ENCODE data around the gene FOXK1.

The FOXK1 gene

GRCh38 chr7:4641091-4641666 is 40.9 kb upstream of the FOXK1 start (continued):
- TF ChIP-seq REST (tag by site-specific recombination; IDR thresholded peaks at IDR 0.05), result no peak

GRCh38 chr7:4641667-4642467 is 40.2 kb upstream of the FOXK1 start:
- Histone ChIP-seq H3K9me3 (ENCODE audit: control insufficient read depth, insufficient read depth, low read depth, low read length) (no peaks in the 10 kb centered on the region), H3K4me1 (ENCODE audit: control insufficient read depth, insufficient read depth, low read length) (no peaks in the 10 kb centered on the region), H3K36me3 (ENCODE audit: control insufficient read depth in 2 of 2, insufficient read depth in 1 of 2, low read length in 2 of 2) (no peaks in the 10 kb centered on the region), H3K4me3 (ENCODE audit: low read depth, low read length) (peak overlapping the region; percentile 52), H3K27ac (ENCODE audit: extremely low read depth, low read depth, low read length) (peak overlapping the region; percentile 54)
- ChIA-PET CTCF (interaction anchor here (0.7 to 2.3 kb wide), 8 partner anchors 9 to 444 kb away, joined by 3 to 8 read pairs (median 6); partner anchors contain the start of gene FOXK1), POLR2A (interaction anchor here (0.6 to 2.5 kb wide), 10 partner anchors 10 to 1501 kb away, joined by 3 to 20 read pairs (median 4); partner anchors contain the start of genes AP5Z1, FOXK1 and MMD2)
- TF ChIP-seq PATZ1 (tag by site-specific recombination; IDR thresholded peaks at IDR 0.05) (peak; percentile 64), ZNF513 (tag by site-specific recombination; IDR thresholded peaks at IDR 0.05) (peak; percentile 29; the same call in 1 of the 2 replicates), SETDB1 (IDR thresholded peaks at IDR 0.05; ENCODE audit: insufficient read length, low read length) (peak; percentile 77), PRDM4 (tag by site-specific recombination; IDR thresholded peaks at IDR 0.05) (no peak), OSR2 (tag by site-specific recombination; IDR thresholded peaks at IDR 0.05) (no peak), ZNF843 (tag by site-specific recombination; IDR thresholded peaks at IDR 0.05) (no peak), AEBP2 (tag by site-specific recombination; IDR thresholded peaks at IDR 0.05; ENCODE audit: borderline replicate concordance) (no peak), BCL11A (tag by site-specific recombination; IDR thresholded peaks at IDR 0.05; ENCODE audit: low read depth) (peak; percentile 96), ZNF223 (tag by site-specific recombination; IDR thresholded peaks at IDR 0.05) (no peak), SP2 (tag by site-specific recombination; IDR thresholded peaks at IDR 0.05) (peak; percentile 29), ZNF16 (tag by site-specific recombination; IDR thresholded peaks at IDR 0.05; ENCODE audit: low read depth) (no peak), ZNF146 (tag by site-specific recombination; IDR thresholded peaks at IDR 0.05) (no peak), ZNF660 (tag by site-specific recombination; IDR thresholded peaks at IDR 0.05) (peak; percentile 63), ZNF76 (tag by site-specific recombination; IDR thresholded peaks at IDR 0.05; ENCODE audit: borderline replicate concordance, low read depth) (peak; percentile 70; the same call in 1 of the 2 replicates), KLF9 (tag by site-specific recombination; IDR thresholded peaks at IDR 0.05; ENCODE audit: low read depth) (0 out of 2 replicates have a peak, but pooled peaks have one; percentile 18), ZIC2 (tag by site-specific recombination; IDR thresholded peaks at IDR 0.05) (peak; percentile 53), ZBTB44 (tag by site-specific recombination; IDR thresholded peaks at IDR 0.05) (peak; percentile 44; the same call in 1 of the 2 replicates), ZNF248 (tag by site-specific recombination; IDR thresholded peaks at IDR 0.05) (no peak)
